GM12878 (cell line): ENCODE results near the gene PHOX2A. TPM values are rescaled to one million over a fixed set of nuclear protein-coding genes. Genes with fewer than 3 reads are reported as not detected.

Source experiments
- ATAC-seq: fragments of 200-7000 bp; cut with Tn5 transposase; 3 replicates; pipeline ENCODE4 v1.9.1; 2020; ENCODE audit warnings: mild to moderate bottlenecking, moderate library complexity
- BruUV-seq: library from RNA; stranded (reverse); fragments of 400-500 nt; replicated peaks from 2 replicates; lab custom pipeline; 2021; lab: Mats Ljungman, UMichigan
- CTCF ChIA-PET: fragments of 300-600 bp; sonication (Branson Sonifier 250); formaldehyde crosslinking; extraction: SDS; loops from one replicate; lab custom pipeline; 2021; ENCODE audit warnings: inconsistent platforms; lab: Yijun Ruan, JAX
- POLR2A ChIA-PET: fragments of 350-600 bp; formaldehyde crosslinking; extraction: SDS; loops from one replicate; lab custom pipeline; 2021; ENCODE audit warnings: inconsistent platforms; lab: Charles Lee
- RAD21 ChIA-PET: fragments of 300-600 bp; sonication (Branson Sonifier 250); formaldehyde crosslinking; loops from one replicate; lab custom pipeline; 2023; ENCODE audit warnings: antibody characterized with exemption; ENCODE audit not compliant: unreplicated experiment; lab: Charles Lee
- SMC1A ChIA-PET: fragments of 300-600 bp; sonication (Branson Sonifier 250); formaldehyde crosslinking; loops from one replicate; lab custom pipeline; 2023; ENCODE audit not compliant: unreplicated experiment, uncharacterized antibody; lab: Charles Lee
- DNase-seq: peaks from one replicate; pipeline ENCODE4 v3.0.0-alpha.2; 2011; ENCODE audit warnings: low read depth, low spot score
- FAIRE-seq: peaks from 3 replicates; lab custom pipeline; 2011; peaks lifted over from hg19 to GRCh38; lab: Jason Lieb, UNC
- H2AFZ ChIP-seq: 2 replicates; pipeline ENCODE4 v1.6.0; 2011; ENCODE audit warnings: low read depth, low read length, control low read depth; ENCODE audit not compliant: control insufficient read depth
- H3K27ac ChIP-seq: 2 replicates; pipeline ENCODE4 v1.5.1; 2011; ENCODE audit warnings: control low read depth; ENCODE audit not compliant: control insufficient read depth, insufficient read depth
- H3K27me3 ChIP-seq, 2 experiments: replicated peaks in 1 of 2; 2 replicates each; pipeline versions ENCODE4 v1.6.0 to v1.6.1; 2011; ENCODE audit warnings: low read length in 1 of 2; ENCODE audit not compliant: control insufficient read depth in 2 of 2, insufficient read depth in 2 of 2
- H3K36me3 ChIP-seq, 2 experiments: 2 replicates each; pipeline ENCODE4 v1.5.1; 2011; ENCODE audit warnings: low read length in 1 of 2; ENCODE audit not compliant: control insufficient read depth in 2 of 2, insufficient read depth in 2 of 2
- H3K4me1 ChIP-seq: 2 replicates; pipeline ENCODE4 v1.6.1; 2011; ENCODE audit warnings: mild to moderate bottlenecking, low read length, moderate library complexity, mixed read lengths; ENCODE audit not compliant: control insufficient read depth, insufficient read depth
- H3K4me2 ChIP-seq: 2 replicates; pipeline ENCODE4 v1.6.0; 2011; ENCODE audit warnings: control low read depth; ENCODE audit not compliant: control insufficient read depth, insufficient read depth
- H3K4me3 ChIP-seq: fragments of 200-600 bp; sonication (generic); 2 replicates; pipeline ENCODE4 v1.5.1; 2016
- H3K79me2 ChIP-seq: 2 replicates; pipeline ENCODE4 v1.6.0; 2011; ENCODE audit warnings: low read length; ENCODE audit not compliant: control insufficient read depth, insufficient read depth
- H3K9ac ChIP-seq: 2 replicates; pipeline ENCODE4 v1.8.0; 2011; ENCODE audit warnings: low read length, control low read depth, mixed read lengths; ENCODE audit not compliant: control insufficient read depth, insufficient read depth
- H3K9me3 ChIP-seq: replicated peaks from 3 replicates; pipeline ENCODE4 v1.5.1; 2011; ENCODE audit warnings: mild to moderate bottlenecking, low read length; ENCODE audit not compliant: control insufficient read depth, insufficient read depth
- H4K20me1 ChIP-seq: 2 replicates; pipeline ENCODE4 v1.6.0; 2011; ENCODE audit not compliant: control insufficient read depth, insufficient read depth
- BCL3 ChIP-seq: IDR thresholded peaks from 2 replicates; pipeline ENCODE4 v1.6.1; 2011; ENCODE audit warnings: borderline replicate concordance, low read depth, mild to moderate bottlenecking, moderate library complexity, low read length; ENCODE audit not compliant: insufficient read depth, poor library complexity, severe bottlenecking
- CHD4 ChIP-seq: fragments of 200-600 bp; sonication (generic); IDR thresholded peaks from 2 replicates; pipeline ENCODE4 v1.6.1; 2016; ENCODE audit warnings: mild to moderate bottlenecking
- DPF2 ChIP-seq: fragments of 450-650 bp; IDR thresholded peaks from 2 replicates; pipeline ENCODE4 v1.6.1; 2017; ENCODE audit warnings: mild to moderate bottlenecking
- FOS ChIP-seq: IDR thresholded peaks from 3 replicates; pipeline ENCODE4 v1.6.1; 2011; ENCODE audit warnings: borderline replicate concordance; ENCODE audit not compliant: insufficient read length; ENCODE audit errors: extremely low read depth
- GABPA ChIP-seq: IDR thresholded peaks from 2 replicates; pipeline ENCODE4 v1.6.1; 2014; ENCODE audit warnings: antibody characterized with exemption, low read depth, mild to moderate bottlenecking, inconsistent platforms
- HDGF ChIP-seq: fragments of 450-650 bp; IDR thresholded peaks from 2 replicates; pipeline ENCODE4 v1.6.1; 2016; ENCODE audit warnings: antibody characterized with exemption
- IRF4 ChIP-seq: IDR thresholded peaks from 2 replicates; pipeline ENCODE4 v1.6.1; 2011; ENCODE audit warnings: low read depth, low read length
- KAT2A ChIP-seq: conservative IDR thresholded peaks from 2 replicates; pipeline ENCODE4 v1.6.1; 2011; ENCODE audit warnings: low read depth, low read length; ENCODE audit not compliant: control insufficient read depth
- MTA2 ChIP-seq: fragments of 450-650 bp; IDR thresholded peaks from 2 replicates; pipeline ENCODE4 v1.6.1; 2016; ENCODE audit warnings: low read depth, mild to moderate bottlenecking, moderate library complexity
- NFXL1 ChIP-seq: fragments of 450-650 bp; IDR thresholded peaks from 2 replicates; pipeline ENCODE4 v1.6.1; 2017; ENCODE audit warnings: antibody characterized with exemption, mild to moderate bottlenecking, borderline replicate concordance
- NFYB ChIP-seq: IDR thresholded peaks from 2 replicates; pipeline ENCODE4 v1.6.1; 2011; ENCODE audit warnings: low read depth, mild to moderate bottlenecking, low read length, improper control_type of control experiment, moderate library complexity; ENCODE audit not compliant: insufficient read depth
- RAD51 ChIP-seq: fragments of 450-650 bp; IDR thresholded peaks from 2 replicates; pipeline ENCODE4 v1.6.1; 2016; ENCODE audit warnings: moderate library complexity, mild to moderate bottlenecking, inconsistent platforms
- SPI1 ChIP-seq: IDR thresholded peaks from 2 replicates; pipeline ENCODE4 v1.6.1; 2011; ENCODE audit warnings: low read depth, mild to moderate bottlenecking, low read length, moderate library complexity, borderline replicate concordance; ENCODE audit not compliant: insufficient read depth
- STAT3 ChIP-seq: IDR thresholded peaks from 2 replicates; pipeline ENCODE4 v1.6.1; 2011; ENCODE audit warnings: low read depth, low read length, improper control_type of control experiment
- TARDBP ChIP-seq: IDR thresholded peaks from 2 replicates; pipeline ENCODE4 v1.6.1; 2016; ENCODE audit warnings: borderline replicate concordance
- ZNF207 ChIP-seq: fragments of 450-650 bp; IDR thresholded peaks from 2 replicates; pipeline ENCODE4 v1.6.1; 2014; ENCODE audit warnings: antibody characterized with exemption, mild to moderate bottlenecking, borderline replicate concordance
- ZNF217 ChIP-seq: fragments of 450-650 bp; IDR thresholded peaks from 2 replicates; pipeline ENCODE4 v1.6.1; 2017; ENCODE audit warnings: antibody characterized with exemption, mild to moderate bottlenecking
- WGBS: methylation state at CpG from one replicate; pipeline ENCODE4 v1.1.6; 2016; ENCODE audit warnings: low lambda C conversion rate; ENCODE audit not compliant: insufficient replicate concordance, insufficient coverage; ENCODE audit errors: missing lambda C conversion rate; 5-methylcytosine and 5-hydroxymethylcytosine counted together
- in situ Hi-C: fragments of 300-500 bp; cut with MboI; formaldehyde crosslinking; loops from 9 replicates; pipeline ENCODE4 v1.14.3; 2018; ENCODE audit warnings: mixed read lengths
- intact Hi-C: fragments of 100-400 bp; cut with micrococcal nuclease; formaldehyde crosslinking; loops from one replicate; pipeline ENCODE4 v1.14.2; 2022; ENCODE audit not compliant: unreplicated experiment
- polyA plus RNA-seq, 11 experiments: library from polyadenylated mRNA; depleted of rRNA in 4 of 11; unstranded in 6 of 11; stranded (reverse) in 5 of 11; fragments of >200 nt; fragmentation: Nextera tagmentation in 4 of 11; fragmentation: Illumina TruSeq in 1 of 11; extraction: Ambion mirVana in 4 of 11; extraction: Trizol in 1 of 11; gene quantifications; 1 replicate in 1 of 11; 2 replicates in 10 of 11; pipeline versions ENCODE4 v1.2.1 to v1.2.3, GENCODE V29; 2011 to 2016; ENCODE audit warnings: inconsistent platforms in 2 of 11, missing spikeins in 2 of 11, low read depth in 1 of 11
- total RNA-seq, 4 experiments: library from RNA; depleted of rRNA in 3 of 4; stranded (reverse); fragments of >200 nt in 3 of 4; fragmentation: Illumina TruSeq in 1 of 4; extraction: Trizol in 1 of 4; gene quantifications; 2 replicates each; pipeline versions ENCODE4 v1.2.1 to v1.2.3, GENCODE V29; 2013 to 2021
- TF ChIP-seq, protein P1 (sequence below): fragments of 450-650 bp; IDR thresholded peaks from 2 replicates; pipeline ENCODE4 v1.6.1; 2017; ENCODE audit warnings: mild to moderate bottlenecking
- TF ChIP-seq, protein P2 (sequence below): IDR thresholded peaks from 2 replicates; pipeline ENCODE4 v1.6.1; 2012; ENCODE audit warnings: low read length, inconsistent platforms

Gene PHOX2A
- total and polyA plus RNA-seq, 10 of the 15 experiments (the other 5 are each of a cell fraction or from before 2014, with no cell fraction given): not detected

DNA sequence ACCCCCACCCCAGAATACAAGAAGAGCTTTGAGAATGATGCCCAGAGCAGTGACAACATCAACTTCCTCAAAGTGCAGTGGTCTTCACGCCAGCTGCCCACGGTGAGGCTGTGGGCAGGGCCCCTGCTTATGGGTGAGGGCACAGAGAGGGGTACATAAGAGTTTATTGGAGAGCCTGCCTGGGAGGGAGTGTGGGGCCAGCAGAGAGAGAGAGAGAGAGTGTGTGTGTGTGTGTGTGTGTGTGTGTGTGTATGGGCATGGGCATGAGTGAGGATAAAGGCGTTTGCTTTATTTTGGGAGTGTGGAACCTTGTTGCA lies 9.5 kb downstream of the PHOX2A start:
- no peak for FAIRE-seq
- peaks cover 3% of the 10 kb centered on the region for H3K4me1 ChIP-seq
- DNase-seq: no peak
- BruUV-seq: no TSS peak
- no peak overlapping the region for H3K9ac ChIP-seq
- H4K20me1 ChIP-seq: no peaks in the 10 kb centered on the region; the same call in 1 of the 2 replicates
- H3K27ac ChIP-seq: no peak overlapping the region
- ATAC-seq: no peak
- peaks cover 18 to 27% of the 10 kb centered on the region in 2 experiments; a peak in 3 of 4 replicates for H3K36me3 ChIP-seq
- in situ Hi-C loops (no loop called here), intact Hi-C loops (no loop called here)
- ChIA-PET SMC1A (no interaction called here), RAD21 (interaction anchor here (0.6 kb wide), 1 partner anchor 16 kb away, joined by 4 read pairs; no protein-coding TSS in a partner anchor), CTCF (no interaction called here), POLR2A (no interaction called here)
- H2AFZ ChIP-seq: no peak overlapping the region
- H3K27me3 ChIP-seq: peaks cover 0 to 3% of the 10 kb centered on the region in 2 experiments; a peak in 2 of 4 replicates
- H3K9me3 ChIP-seq: no peaks in the 10 kb centered on the region
- TF ChIP-seq GABPA: no peak
- TF ChIP-seq FOS: no peak
- TF ChIP-seq IRF4: no peak
- no peak for TF ChIP-seq NFXL1
- TF ChIP-seq STAT3: no peak
- TF ChIP-seq, protein P1, sequence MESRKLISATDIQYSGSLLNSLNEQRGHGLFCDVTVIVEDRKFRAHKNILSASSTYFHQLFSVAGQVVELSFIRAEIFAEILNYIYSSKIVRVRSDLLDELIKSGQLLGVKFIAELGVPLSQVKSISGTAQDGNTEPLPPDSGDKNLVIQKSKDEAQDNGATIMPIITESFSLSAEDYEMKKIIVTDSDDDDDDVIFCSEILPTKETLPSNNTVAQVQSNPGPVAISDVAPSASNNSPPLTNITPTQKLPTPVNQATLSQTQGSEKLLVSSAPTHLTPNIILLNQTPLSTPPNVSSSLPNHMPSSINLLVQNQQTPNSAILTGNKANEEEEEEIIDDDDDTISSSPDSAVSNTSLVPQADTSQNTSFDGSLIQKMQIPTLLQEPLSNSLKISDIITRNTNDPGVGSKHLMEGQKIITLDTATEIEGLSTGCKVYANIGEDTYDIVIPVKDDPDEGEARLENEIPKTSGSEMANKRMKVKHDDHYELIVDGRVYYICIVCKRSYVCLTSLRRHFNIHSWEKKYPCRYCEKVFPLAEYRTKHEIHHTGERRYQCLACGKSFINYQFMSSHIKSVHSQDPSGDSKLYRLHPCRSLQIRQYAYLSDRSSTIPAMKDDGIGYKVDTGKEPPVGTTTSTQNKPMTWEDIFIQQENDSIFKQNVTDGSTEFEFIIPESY: no peak
- no peak for TF ChIP-seq SPI1
- no peak for TF ChIP-seq ZNF207
- TF ChIP-seq RAD51: no peak
- TF ChIP-seq TARDBP: no peak
- TF ChIP-seq MTA2: no peak
- no peak for TF ChIP-seq CHD4
- no peak for TF ChIP-seq ZNF217
- no peak for TF ChIP-seq HDGF
- no peak for TF ChIP-seq KAT2A
- TF ChIP-seq, protein P2, sequence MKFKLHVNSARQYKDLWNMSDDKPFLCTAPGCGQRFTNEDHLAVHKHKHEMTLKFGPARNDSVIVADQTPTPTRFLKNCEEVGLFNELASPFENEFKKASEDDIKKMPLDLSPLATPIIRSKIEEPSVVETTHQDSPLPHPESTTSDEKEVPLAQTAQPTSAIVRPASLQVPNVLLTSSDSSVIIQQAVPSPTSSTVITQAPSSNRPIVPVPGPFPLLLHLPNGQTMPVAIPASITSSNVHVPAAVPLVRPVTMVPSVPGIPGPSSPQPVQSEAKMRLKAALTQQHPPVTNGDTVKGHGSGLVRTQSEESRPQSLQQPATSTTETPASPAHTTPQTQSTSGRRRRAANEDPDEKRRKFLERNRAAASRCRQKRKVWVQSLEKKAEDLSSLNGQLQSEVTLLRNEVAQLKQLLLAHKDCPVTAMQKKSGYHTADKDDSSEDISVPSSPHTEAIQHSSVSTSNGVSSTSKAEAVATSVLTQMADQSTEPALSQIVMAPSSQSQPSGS: no peak
- no peak for TF ChIP-seq NFYB
- no peak for TF ChIP-seq DPF2
- no peak for TF ChIP-seq BCL3
- H3K4me2 ChIP-seq: no peak overlapping the region
- WGBS: 51% methylated on average over 3 of the region's 3 CpGs
- no peaks in the 10 kb centered on the region for H3K79me2 ChIP-seq
- H3K4me3 ChIP-seq: no peak overlapping the region
